WTC11 (cell line): ENCODE data around the gene MYPN. TPM values are rescaled to one million over a fixed set of nuclear protein-coding genes. Genes with fewer than 3 reads are reported as not detected.

Experiments used
- ATAC-seq: fragments of 200-7000 bp; cut with Tn5 transposase; 2 replicates; pipeline ENCODE4 v1.10.0; 2021; ENCODE audit warnings: mild to moderate bottlenecking, moderate library complexity
- CTCF ChIA-PET: fragments of 300-600 bp; sonication (Branson Sonifier 250); formaldehyde crosslinking; loops from one replicate; lab custom pipeline; 2021; ENCODE audit warnings: antibody characterized with exemption; lab: Charles Lee
- POLR2A ChIA-PET: fragments of 350-600 bp; sonication (Branson Sonifier 250); formaldehyde crosslinking; loops from one replicate; lab custom pipeline; 2021; ENCODE audit warnings: antibody characterized with exemption; lab: Charles Lee
- DNase-seq: peaks from one replicate; pipeline ENCODE4 v3.0.0; 2021; ENCODE audit warnings: low spot score
- H3K27ac Mint-ChIP-seq: 2 replicates; pipeline ENCODE4 v1.8.0; 2021; ENCODE audit warnings: mixed read lengths
- H3K27me3 Mint-ChIP-seq: 2 replicates; pipeline ENCODE4 v1.8.0; 2021; ENCODE audit warnings: low read depth, mild to moderate bottlenecking, moderate library complexity, mixed read lengths
- H3K36me3 Mint-ChIP-seq: 2 replicates; pipeline ENCODE4 v1.8.0; 2021; ENCODE audit warnings: mixed read lengths
- H3K4me1 Mint-ChIP-seq: 2 replicates; pipeline ENCODE4 v1.8.0; 2022; ENCODE audit warnings: mixed read lengths
- H3K4me3 Mint-ChIP-seq: 2 replicates; pipeline ENCODE4 v1.8.0; 2021; ENCODE audit warnings: mild to moderate bottlenecking, moderate library complexity, mixed read lengths
- H3K9me3 Mint-ChIP-seq: 2 replicates; pipeline ENCODE4 v1.8.0; 2021; ENCODE audit warnings: mixed read lengths
- FOXJ3 ChIP-seq: sonication (generic); formaldehyde crosslinking; IDR thresholded peaks from 2 replicates; pipeline ENCODE4 v1.9.0; 2021; ENCODE audit warnings: missing genetic modification reagents, mild to moderate bottlenecking, borderline replicate concordance
- KAT7 ChIP-seq: sonication (generic); formaldehyde crosslinking; IDR thresholded peaks from 2 replicates; pipeline ENCODE4 v1.8.1; 2023; ENCODE audit warnings: missing genetic modification reagents, mild to moderate bottlenecking, borderline replicate concordance
- MAX ChIP-seq: sonication (generic); formaldehyde crosslinking; IDR thresholded peaks from 2 replicates; pipeline ENCODE4 v1.8.0; 2022; ENCODE audit warnings: mild to moderate bottlenecking, missing genetic modification reagents
- NFYB ChIP-seq: sonication (generic); formaldehyde crosslinking; conservative IDR thresholded peaks from 2 replicates; pipeline ENCODE4 v1.8.0; 2022; ENCODE audit warnings: low read depth, missing genetic modification reagents
- PRDM15 ChIP-seq: sonication (generic); formaldehyde crosslinking; IDR thresholded peaks from 2 replicates; pipeline ENCODE4 v1.8.0; 2022; ENCODE audit warnings: missing genetic modification reagents
- PRRX2 ChIP-seq: fragments of 250-450 bp; sonication (Bioruptor Pico); IDR thresholded peaks from 2 replicates; pipeline ENCODE4 v1.8.0; 2021; ENCODE audit warnings: mild to moderate bottlenecking
- SMAD4 ChIP-seq: sonication (generic); formaldehyde crosslinking; IDR thresholded peaks from 2 replicates; pipeline ENCODE4 v1.8.0; 2022; ENCODE audit warnings: mild to moderate bottlenecking, missing genetic modification reagents
- SP1 ChIP-seq: sonication (generic); formaldehyde crosslinking; conservative IDR thresholded peaks from 2 replicates; pipeline ENCODE4 v1.8.1; 2022; ENCODE audit warnings: missing genetic modification reagents
- TEAD4 ChIP-seq: sonication (generic); formaldehyde crosslinking; IDR thresholded peaks from 2 replicates; pipeline ENCODE4 v1.8.0; 2022; ENCODE audit warnings: mild to moderate bottlenecking, missing genetic modification reagents
- TP53 ChIP-seq: sonication (generic); formaldehyde crosslinking; IDR thresholded peaks from 2 replicates; pipeline ENCODE4 v1.8.1; 2023; ENCODE audit warnings: mild to moderate bottlenecking, missing genetic modification reagents
- USF2 ChIP-seq: sonication (generic); formaldehyde crosslinking; IDR thresholded peaks from 2 replicates; pipeline ENCODE4 v1.8.1; 2023; ENCODE audit warnings: mild to moderate bottlenecking, missing genetic modification reagents, moderate library complexity
- ZMAT4 ChIP-seq: fragments of 250-450 bp; sonication (Bioruptor Pico); IDR thresholded peaks from 2 replicates; pipeline ENCODE4 v1.9.0; 2021; ENCODE audit warnings: mild to moderate bottlenecking
- ZNF121 ChIP-seq: sonication (generic); formaldehyde crosslinking; IDR thresholded peaks from 2 replicates; pipeline ENCODE4 v1.8.0; 2023; ENCODE audit warnings: missing genetic modification reagents
- ZNF317 ChIP-seq: sonication (generic); formaldehyde crosslinking; IDR thresholded peaks from 2 replicates; pipeline ENCODE4 v1.8.1; 2023; ENCODE audit warnings: low read depth, mild to moderate bottlenecking, moderate library complexity, missing genetic modification reagents, borderline replicate concordance
- total RNA-seq: library from RNA; stranded (reverse); gene quantifications from 3 replicates; pipeline ENCODE4 v1.2.3, GENCODE V29; 2021
- TF ChIP-seq, protein P1 (sequence below): sonication (generic); formaldehyde crosslinking; IDR thresholded peaks from 2 replicates; pipeline ENCODE4 v1.8.1; 2023; ENCODE audit warnings: mild to moderate bottlenecking, missing genetic modification reagents
- TF ChIP-seq, protein P2 (sequence below): sonication (generic); formaldehyde crosslinking; IDR thresholded peaks from 2 replicates; pipeline ENCODE4 v1.8.0; 2023; ENCODE audit warnings: missing genetic modification reagents, mild to moderate bottlenecking, borderline replicate concordance
- TF ChIP-seq, protein P3 (sequence below): sonication (generic); formaldehyde crosslinking; IDR thresholded peaks from 2 replicates; pipeline ENCODE4 v1.8.1; 2022; ENCODE audit warnings: missing genetic modification reagents, borderline replicate concordance
- TF ChIP-seq, protein P4 (sequence below): sonication (generic); formaldehyde crosslinking; IDR thresholded peaks from 2 replicates; pipeline ENCODE4 v1.8.0; 2022; ENCODE audit warnings: mild to moderate bottlenecking, missing genetic modification reagents

The MYPN gene
- total RNA-seq, 1 experiment from 2014 or later = not detected

- TF ChIP-seq, protein P1, sequence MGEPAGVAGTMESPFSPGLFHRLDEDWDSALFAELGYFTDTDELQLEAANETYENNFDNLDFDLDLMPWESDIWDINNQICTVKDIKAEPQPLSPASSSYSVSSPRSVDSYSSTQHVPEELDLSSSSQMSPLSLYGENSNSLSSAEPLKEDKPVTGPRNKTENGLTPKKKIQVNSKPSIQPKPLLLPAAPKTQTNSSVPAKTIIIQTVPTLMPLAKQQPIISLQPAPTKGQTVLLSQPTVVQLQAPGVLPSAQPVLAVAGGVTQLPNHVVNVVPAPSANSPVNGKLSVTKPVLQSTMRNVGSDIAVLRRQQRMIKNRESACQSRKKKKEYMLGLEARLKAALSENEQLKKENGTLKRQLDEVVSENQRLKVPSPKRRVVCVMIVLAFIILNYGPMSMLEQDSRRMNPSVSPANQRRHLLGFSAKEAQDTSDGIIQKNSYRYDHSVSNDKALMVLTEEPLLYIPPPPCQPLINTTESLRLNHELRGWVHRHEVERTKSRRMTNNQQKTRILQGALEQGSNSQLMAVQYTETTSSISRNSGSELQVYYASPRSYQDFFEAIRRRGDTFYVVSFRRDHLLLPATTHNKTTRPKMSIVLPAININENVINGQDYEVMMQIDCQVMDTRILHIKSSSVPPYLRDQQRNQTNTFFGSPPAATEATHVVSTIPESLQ (CRISPR knock-in tag) = no peak
- no peak for TF ChIP-seq PRRX2 (CRISPR knock-in tag)
- TF ChIP-seq, protein P2, sequence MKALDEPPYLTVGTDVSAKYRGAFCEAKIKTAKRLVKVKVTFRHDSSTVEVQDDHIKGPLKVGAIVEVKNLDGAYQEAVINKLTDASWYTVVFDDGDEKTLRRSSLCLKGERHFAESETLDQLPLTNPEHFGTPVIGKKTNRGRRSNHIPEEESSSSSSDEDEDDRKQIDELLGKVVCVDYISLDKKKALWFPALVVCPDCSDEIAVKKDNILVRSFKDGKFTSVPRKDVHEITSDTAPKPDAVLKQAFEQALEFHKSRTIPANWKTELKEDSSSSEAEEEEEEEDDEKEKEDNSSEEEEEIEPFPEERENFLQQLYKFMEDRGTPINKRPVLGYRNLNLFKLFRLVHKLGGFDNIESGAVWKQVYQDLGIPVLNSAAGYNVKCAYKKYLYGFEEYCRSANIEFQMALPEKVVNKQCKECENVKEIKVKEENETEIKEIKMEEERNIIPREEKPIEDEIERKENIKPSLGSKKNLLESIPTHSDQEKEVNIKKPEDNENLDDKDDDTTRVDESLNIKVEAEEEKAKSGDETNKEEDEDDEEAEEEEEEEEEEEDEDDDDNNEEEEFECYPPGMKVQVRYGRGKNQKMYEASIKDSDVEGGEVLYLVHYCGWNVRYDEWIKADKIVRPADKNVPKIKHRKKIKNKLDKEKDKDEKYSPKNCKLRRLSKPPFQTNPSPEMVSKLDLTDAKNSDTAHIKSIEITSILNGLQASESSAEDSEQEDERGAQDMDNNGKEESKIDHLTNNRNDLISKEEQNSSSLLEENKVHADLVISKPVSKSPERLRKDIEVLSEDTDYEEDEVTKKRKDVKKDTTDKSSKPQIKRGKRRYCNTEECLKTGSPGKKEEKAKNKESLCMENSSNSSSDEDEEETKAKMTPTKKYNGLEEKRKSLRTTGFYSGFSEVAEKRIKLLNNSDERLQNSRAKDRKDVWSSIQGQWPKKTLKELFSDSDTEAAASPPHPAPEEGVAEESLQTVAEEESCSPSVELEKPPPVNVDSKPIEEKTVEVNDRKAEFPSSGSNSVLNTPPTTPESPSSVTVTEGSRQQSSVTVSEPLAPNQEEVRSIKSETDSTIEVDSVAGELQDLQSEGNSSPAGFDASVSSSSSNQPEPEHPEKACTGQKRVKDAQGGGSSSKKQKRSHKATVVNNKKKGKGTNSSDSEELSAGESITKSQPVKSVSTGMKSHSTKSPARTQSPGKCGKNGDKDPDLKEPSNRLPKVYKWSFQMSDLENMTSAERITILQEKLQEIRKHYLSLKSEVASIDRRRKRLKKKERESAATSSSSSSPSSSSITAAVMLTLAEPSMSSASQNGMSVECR (CRISPR knock-in tag) = no peak
- no peaks in the 10 kb centered on the region for H3K36me3 Mint-ChIP-seq
- H3K4me1 Mint-ChIP-seq = 0 out of 2 replicates have a peak, but pooled peaks cover 3% of the 10 kb centered on the region
- no peak overlapping the region for H3K4me3 Mint-ChIP-seq
- CTCF ChIA-PET = no interaction called here
- POLR2A ChIA-PET = no interaction called here
- no peaks in the 10 kb centered on the region for H3K27me3 Mint-ChIP-seq
- H3K9me3 Mint-ChIP-seq = no peaks in the 10 kb centered on the region
- no peak overlapping the region for H3K27ac Mint-ChIP-seq
- ATAC-seq = no peak
- DNase-seq = no peak
These were observed 15.4 kb downstream of the MYPN start for GRCh38 chr10:68124718-68125117.

GRCh38 chr10:68125772-68126171 lies 16.5 kb downstream of the MYPN start:
- no peaks in the 10 kb centered on the region for H3K36me3 Mint-ChIP-seq
- DNase-seq (no peak), ATAC-seq (no peak)
- no peak overlapping the region for H3K4me3 Mint-ChIP-seq
- H3K27ac Mint-ChIP-seq = no peak overlapping the region
- H3K9me3 Mint-ChIP-seq = no peaks in the 10 kb centered on the region
- POLR2A ChIA-PET = no interaction called here
- TF ChIP-seq TEAD4 (CRISPR knock-in tag) = no peak
- no peak for TF ChIP-seq KAT7
- TF ChIP-seq ZNF317 (CRISPR knock-in tag) = no peak
- 0 out of 2 replicates have a peak, but pooled peaks cover 3% of the 10 kb centered on the region for H3K4me1 Mint-ChIP-seq
- H3K27me3 Mint-ChIP-seq = no peaks in the 10 kb centered on the region
- CTCF ChIA-PET = no interaction called here

DNA sequence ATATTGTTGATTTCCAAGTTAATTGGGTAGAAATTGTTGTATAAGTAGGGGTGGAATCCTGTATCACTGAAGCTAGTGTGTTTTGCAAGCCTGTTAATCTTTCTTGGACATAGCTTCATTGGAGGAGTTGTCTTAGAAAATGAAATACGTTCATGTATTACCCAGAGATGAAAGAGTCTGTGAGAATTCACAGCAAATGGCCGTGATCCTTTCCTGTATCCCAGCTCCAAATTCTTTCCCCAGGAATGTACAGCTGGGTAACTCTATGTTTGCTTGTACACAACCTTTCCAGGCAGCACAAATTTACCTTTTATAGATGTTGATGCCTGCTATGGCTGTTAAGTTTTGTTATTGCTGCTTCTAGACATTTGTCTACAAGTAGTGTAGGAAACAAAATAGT lies 18.7 kb downstream of the MYPN start:
- no peak for DNase-seq
- no peaks in the 10 kb centered on the region for H3K9me3 Mint-ChIP-seq
- H3K27ac Mint-ChIP-seq = no peak overlapping the region
- ChIA-PET CTCF (no interaction called here), POLR2A (interaction anchor here (0.7 kb wide), 1 partner anchor 37 kb away, joined by 3 read pairs; no protein-coding TSS in a partner anchor)
- ATAC-seq = no peak
- TF ChIP-seq, protein P3, sequence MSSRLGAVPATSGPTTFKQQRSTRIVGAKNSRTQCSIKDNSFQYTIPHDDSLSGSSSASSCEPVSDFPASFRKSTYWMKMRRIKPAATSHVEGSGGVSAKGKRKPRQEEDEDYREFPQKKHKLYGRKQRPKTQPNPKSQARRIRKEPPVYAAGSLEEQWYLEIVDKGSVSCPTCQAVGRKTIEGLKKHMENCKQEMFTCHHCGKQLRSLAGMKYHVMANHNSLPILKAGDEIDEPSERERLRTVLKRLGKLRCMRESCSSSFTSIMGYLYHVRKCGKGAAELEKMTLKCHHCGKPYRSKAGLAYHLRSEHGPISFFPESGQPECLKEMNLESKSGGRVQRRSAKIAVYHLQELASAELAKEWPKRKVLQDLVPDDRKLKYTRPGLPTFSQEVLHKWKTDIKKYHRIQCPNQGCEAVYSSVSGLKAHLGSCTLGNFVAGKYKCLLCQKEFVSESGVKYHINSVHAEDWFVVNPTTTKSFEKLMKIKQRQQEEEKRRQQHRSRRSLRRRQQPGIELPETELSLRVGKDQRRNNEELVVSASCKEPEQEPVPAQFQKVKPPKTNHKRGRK (CRISPR knock-in tag) = no peak
- no peak for TF ChIP-seq FOXJ3 (CRISPR knock-in tag)
- TF ChIP-seq TP53 (CRISPR knock-in tag) = no peak
- no peak for TF ChIP-seq SP1 (CRISPR knock-in tag)
- TF ChIP-seq ZNF121 (CRISPR knock-in tag) = no peak
- TF ChIP-seq MAX = no peak
- TF ChIP-seq, protein P4, sequence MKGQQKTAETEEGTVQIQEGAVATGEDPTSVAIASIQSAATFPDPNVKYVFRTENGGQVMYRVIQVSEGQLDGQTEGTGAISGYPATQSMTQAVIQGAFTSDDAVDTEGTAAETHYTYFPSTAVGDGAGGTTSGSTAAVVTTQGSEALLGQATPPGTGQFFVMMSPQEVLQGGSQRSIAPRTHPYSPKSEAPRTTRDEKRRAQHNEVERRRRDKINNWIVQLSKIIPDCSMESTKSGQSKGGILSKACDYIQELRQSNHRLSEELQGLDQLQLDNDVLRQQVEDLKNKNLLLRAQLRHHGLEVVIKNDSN (CRISPR knock-in tag) = no peak
- TF ChIP-seq PRDM15 = no peak
- no peak for TF ChIP-seq NFYB (CRISPR knock-in tag)
- TF ChIP-seq SMAD4 (CRISPR knock-in tag) = no peak
- TF ChIP-seq ZMAT4 (CRISPR knock-in tag) = no peak
- no peak for TF ChIP-seq USF2 (CRISPR knock-in tag)
- no peaks in the 10 kb centered on the region for H3K4me1 Mint-ChIP-seq
- H3K36me3 Mint-ChIP-seq = no peaks in the 10 kb centered on the region
- H3K27me3 Mint-ChIP-seq = no peaks in the 10 kb centered on the region
- no peak overlapping the region for H3K4me3 Mint-ChIP-seq
